Measurements from ENCODE around the gene PTPRM. TPM values are rescaled to one million over a fixed set of nuclear protein-coding genes. Genes with fewer than 3 reads are reported as not detected.

Gene PTPRM
- total and polyA plus RNA-seq, 2 experiments from 2014 or later: 30.9 to 62.8 TPM

DNA sequence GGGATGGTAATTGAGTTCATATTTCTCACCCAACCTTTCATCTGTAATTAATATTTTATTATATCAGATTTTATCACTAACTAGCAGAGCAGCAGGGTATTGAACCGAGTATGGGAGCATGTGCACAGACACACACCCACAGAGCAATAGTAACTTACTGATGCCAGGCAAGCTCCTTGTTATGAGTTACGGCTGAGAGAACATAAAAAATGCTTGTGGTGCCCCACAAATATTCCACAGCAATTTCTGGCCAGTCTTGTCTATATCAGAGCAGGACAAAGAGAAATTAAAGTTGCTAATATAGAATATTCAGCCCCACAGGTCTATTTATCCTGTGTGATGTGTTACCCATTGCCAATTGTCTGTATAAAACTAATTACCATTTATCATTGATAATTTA lies 540.3 kb downstream of the PTPRM start:
- no peak for DNase-seq
- H3K36me3 ChIP-seq (ENCODE audit: low read depth): peaks cover 4% of the 10 kb centered on the region; the same call in 1 of the 2 replicates
- H3K9ac ChIP-seq: no peak overlapping the region
- H3K27ac ChIP-seq: no peak overlapping the region
- H2AFZ ChIP-seq: no peak overlapping the region
- H3K9me3 ChIP-seq (ENCODE audit: low read depth): no peaks in the 10 kb centered on the region
- no peak overlapping the region for H3K4me3 ChIP-seq
- TF ChIP-seq EZH2phosphoT487 (IDR thresholded peaks at IDR 0.05; ENCODE audit: insufficient read depth, low read depth): no peak
- TF ChIP-seq EZH2 (IDR thresholded peaks at IDR 0.05; ENCODE audit: insufficient read depth, poor library complexity, severe bottlenecking): no peak
- no peaks in the 10 kb centered on the region for H3F3A ChIP-seq (ENCODE audit: insufficient read depth)
- no peak overlapping the region for H3K4me2 ChIP-seq (ENCODE audit: unreplicated experiment)
- H3K9me2 ChIP-seq (ENCODE audit: insufficient read depth): no peaks in the 10 kb centered on the region
- in situ Hi-C loops (cut with MboI): no loop called here
- no peaks in the 10 kb centered on the region for H3K4me1 ChIP-seq (ENCODE audit: insufficient read depth)
- no peaks in the 10 kb centered on the region for H4K20me1 ChIP-seq (ENCODE audit: insufficient read depth)
- H3K79me2 ChIP-seq (ENCODE audit: insufficient read depth): no peaks in the 10 kb centered on the region
- H3K27me3 ChIP-seq (replicated peaks; ENCODE audit: insufficient read depth): no peaks in the 10 kb centered on the region
- WGBS, 2 experiments (ENCODE audit: low coverage in 1 of 2, low lambda C conversion rate in 2 of 2, missing lambda C conversion rate in 2 of 2): 82 to 88% methylated on average over 2 of the region's 2 CpGs

- H3K79me2 ChIP-seq (ENCODE audit: insufficient read depth): no peaks in the 10 kb centered on the region
- no peak for DNase-seq
- H3K4me2 ChIP-seq (ENCODE audit: unreplicated experiment): no peak overlapping the region
- H3K36me3 ChIP-seq (ENCODE audit: low read depth): no peaks in the 10 kb centered on the region
- no peak overlapping the region for H2AFZ ChIP-seq
- TF ChIP-seq EZH2phosphoT487 (IDR thresholded peaks at IDR 0.05; ENCODE audit: insufficient read depth, low read depth) (no peak), EZH2 (IDR thresholded peaks at IDR 0.05; ENCODE audit: insufficient read depth, poor library complexity, severe bottlenecking) (no peak)
- no peaks in the 10 kb centered on the region; the same call in 1 of the 2 replicates for H3K9me2 ChIP-seq (ENCODE audit: insufficient read depth)
- H3F3A ChIP-seq (ENCODE audit: insufficient read depth): peaks cover 30% of the 10 kb centered on the region
- no peak overlapping the region for H3K4me3 ChIP-seq
- H3K9ac ChIP-seq: no peak overlapping the region
- no peaks in the 10 kb centered on the region for H3K27me3 ChIP-seq (replicated peaks; ENCODE audit: insufficient read depth)
- in situ Hi-C loops (cut with MboI): no loop called here
- 98 to 100% methylated on average over 2 of the region's 2 CpGs for WGBS, 2 experiments (ENCODE audit: low coverage in 1 of 2, low lambda C conversion rate in 2 of 2, missing lambda C conversion rate in 2 of 2)
- no peak overlapping the region for H3K27ac ChIP-seq
- H4K20me1 ChIP-seq (ENCODE audit: insufficient read depth): no peaks in the 10 kb centered on the region
- no peaks in the 10 kb centered on the region for H3K9me3 ChIP-seq (ENCODE audit: low read depth)
- H3K4me1 ChIP-seq (ENCODE audit: insufficient read depth): peaks cover 20% of the 10 kb centered on the region
Measured at GRCh38 chr18:8114480-8114879, 547.4 kb downstream of the PTPRM start.

DNA sequence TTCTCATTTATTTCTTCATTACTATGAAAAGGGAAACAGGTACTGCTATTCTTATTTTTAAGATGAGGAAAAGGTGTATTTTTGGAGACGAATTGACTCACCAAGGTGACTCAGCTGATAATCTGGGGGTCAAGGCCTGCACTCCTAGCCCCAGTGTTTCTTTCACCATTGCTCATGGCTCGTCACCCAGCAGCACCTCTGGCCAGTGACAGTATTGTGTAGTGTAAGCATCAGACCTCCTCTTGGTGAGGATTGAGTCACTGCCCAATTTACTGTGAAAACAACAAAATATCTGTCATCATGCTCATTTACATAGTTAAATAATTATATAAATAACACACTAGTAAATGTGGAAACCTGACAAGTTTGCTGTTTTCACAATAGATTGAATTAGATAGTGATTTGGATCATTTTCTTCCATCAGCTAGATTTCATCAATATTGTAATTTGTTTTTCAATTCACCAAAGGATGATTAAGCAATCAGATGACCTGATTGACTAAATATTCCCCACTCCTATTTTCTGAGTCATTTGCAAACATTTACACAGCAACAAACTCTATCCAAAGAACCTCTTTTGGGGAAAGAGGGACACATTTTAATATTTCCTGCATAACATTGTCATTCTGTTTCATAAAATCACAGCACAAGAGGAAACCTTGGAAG lies 549.4 kb downstream of the PTPRM start:
- Histone ChIP-seq H3K27me3 (replicated peaks; ENCODE audit: insufficient read depth) (no peaks in the 10 kb centered on the region), H3K27ac (peak overlapping the region; percentile 86), H3K4me1 (ENCODE audit: insufficient read depth) (peaks cover 29% of the 10 kb centered on the region), H3K9me2 (ENCODE audit: insufficient read depth) (no peaks in the 10 kb centered on the region; the same call in 1 of the 2 replicates), H4K20me1 (ENCODE audit: insufficient read depth) (no peaks in the 10 kb centered on the region), H3K4me2 (ENCODE audit: unreplicated experiment) (peak overlapping the region; percentile 58), H3K4me3 (peak overlapping the region; percentile 4; the same call in 1 of the 2 replicates), H3K9ac (peak overlapping the region; percentile 48), H3K79me2 (ENCODE audit: insufficient read depth) (no peaks in the 10 kb centered on the region), H3F3A (ENCODE audit: insufficient read depth) (peaks cover 38% of the 10 kb centered on the region), H2AFZ (0 out of 2 replicates have a peak overlapping the region, but pooled peaks have one; percentile 9), H3K9me3 (ENCODE audit: low read depth) (no peaks in the 10 kb centered on the region), H3K36me3 (ENCODE audit: low read depth) (no peaks in the 10 kb centered on the region)
- TF ChIP-seq EZH2 (IDR thresholded peaks at IDR 0.05; ENCODE audit: insufficient read depth, poor library complexity, severe bottlenecking): no peak
- TF ChIP-seq EZH2phosphoT487 (IDR thresholded peaks at IDR 0.05; ENCODE audit: insufficient read depth, low read depth): no peak
- peak; percentile 91 for DNase-seq
- in situ Hi-C loops (cut with MboI): no loop called here
- WGBS, 2 experiments (ENCODE audit: low coverage in 1 of 2, low lambda C conversion rate in 2 of 2, missing lambda C conversion rate in 2 of 2): 10 to 11% methylated on average over 2 of the region's 2 CpGs

GRCh38 chr18:8117006-8117371 lies 549.9 kb downstream of the PTPRM start:
- Histone ChIP-seq H3K4me1 (ENCODE audit: insufficient read depth) (peaks cover 34% of the 10 kb centered on the region), H3K9me2 (ENCODE audit: insufficient read depth) (no peaks in the 10 kb centered on the region; the same call in 1 of the 2 replicates), H3K36me3 (ENCODE audit: low read depth) (no peaks in the 10 kb centered on the region), H3F3A (ENCODE audit: insufficient read depth) (peaks cover 43% of the 10 kb centered on the region), H3K27ac (peak overlapping the region; percentile 86), H4K20me1 (ENCODE audit: insufficient read depth) (no peaks in the 10 kb centered on the region), H3K9ac (peak overlapping the region; percentile 48), H3K79me2 (ENCODE audit: insufficient read depth) (no peaks in the 10 kb centered on the region), H3K4me2 (ENCODE audit: unreplicated experiment) (peak overlapping the region; percentile 58), H3K4me3 (peak overlapping the region; percentile 4; the same call in 1 of the 2 replicates), H2AFZ (0 out of 2 replicates have a peak overlapping the region, but pooled peaks have one; percentile 9), H3K27me3 (replicated peaks; ENCODE audit: insufficient read depth) (no peaks in the 10 kb centered on the region), H3K9me3 (ENCODE audit: low read depth) (no peaks in the 10 kb centered on the region)
- no peak for TF ChIP-seq EZH2 (IDR thresholded peaks at IDR 0.05; ENCODE audit: insufficient read depth, poor library complexity, severe bottlenecking)
- TF ChIP-seq EZH2phosphoT487 (IDR thresholded peaks at IDR 0.05; ENCODE audit: insufficient read depth, low read depth): no peak
- 43 to 54% methylated on average over 2 of the region's 2 CpGs for WGBS, 2 experiments (ENCODE audit: low coverage in 1 of 2, low lambda C conversion rate in 2 of 2, missing lambda C conversion rate in 2 of 2)
- DNase-seq: peak; percentile 64
- in situ Hi-C loops (cut with MboI): no loop called here
